Putamen (tissue), 1 donor: ENCODE measurements around the gene DNALI1.
"Not testable (repeated sequence)": the region's sequence is repeated elsewhere in the genome, so short reads cannot be mapped to it uniquely, and the experiment has no call there.

Experiments used
- DNase-seq: peaks from one replicate; pipeline ENCODE4 v3.0.0-alpha.2; 2016; ENCODE audit warnings: low spot score

DNALI1 gene

DNA sequence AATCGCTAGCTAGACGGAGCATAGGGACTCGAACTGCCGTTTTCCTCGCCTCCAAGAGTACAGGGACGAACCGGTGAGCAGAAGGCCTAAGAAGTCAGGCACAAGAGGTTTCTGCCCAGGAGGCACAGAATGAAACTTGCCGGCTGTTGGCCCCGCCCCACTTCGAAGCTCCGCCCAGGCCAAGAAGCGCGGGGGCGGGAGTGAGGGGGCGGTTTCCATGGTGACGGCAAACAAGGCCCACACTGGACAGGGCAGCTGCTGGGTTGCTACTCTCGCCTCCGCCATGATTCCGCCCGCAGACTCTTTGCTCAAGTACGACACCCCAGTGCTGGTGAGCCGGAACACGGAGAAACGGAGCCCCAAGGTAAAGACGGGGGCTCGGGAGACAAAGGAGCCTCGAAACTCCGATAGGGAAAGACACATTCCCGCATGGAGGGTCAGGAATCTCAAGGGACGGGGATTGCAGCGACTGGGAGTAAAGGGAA is at the start of gene DNALI1:
Gene DNALI1, plus strand, starts transcription at position 229 of the 485 bp plus-strand sequence. Its CDS starts 55 bp downstream, at position 284.
- peak; percentile 85 for DNase-seq

DNA sequence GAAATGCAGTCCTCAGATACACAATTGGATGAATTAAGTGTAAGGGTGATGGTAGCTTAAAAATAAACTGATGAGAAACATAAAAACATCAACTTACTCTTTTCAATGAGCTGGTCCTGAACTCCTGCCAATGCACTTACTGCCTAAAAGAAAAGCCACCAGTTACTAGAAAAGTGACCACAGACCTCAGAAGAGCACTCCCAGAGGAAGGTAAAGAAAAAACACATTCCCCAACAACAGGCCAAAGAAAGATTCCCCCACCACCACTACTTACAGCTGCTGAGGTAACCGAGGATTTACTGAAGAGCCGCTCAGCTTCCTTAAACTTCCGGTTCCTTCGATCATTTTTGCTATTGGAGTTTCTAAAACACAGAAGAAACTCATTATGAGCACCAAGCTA is 47.6 kb upstream of the DNALI1 start:
- no peak for DNase-seq

- peak; percentile 21 for DNase-seq
Observed at GRCh38 chr1:37513795-37514349, 42.9 kb upstream of the DNALI1 start.

GRCh38 chr1:37514350-37515184 is 42.2 kb upstream of the DNALI1 start, which contains the start of gene MEAF6:
MEAF6 (minus strand) TSS chr1:37514766; CDS start chr1:37514746, 20 bp downstream.
- DNase-seq = peak; percentile 85

- no peak for DNase-seq
Observed at GRCh38 chr1:37515185-37516034, 41.3 kb upstream of the DNALI1 start.

DNA sequence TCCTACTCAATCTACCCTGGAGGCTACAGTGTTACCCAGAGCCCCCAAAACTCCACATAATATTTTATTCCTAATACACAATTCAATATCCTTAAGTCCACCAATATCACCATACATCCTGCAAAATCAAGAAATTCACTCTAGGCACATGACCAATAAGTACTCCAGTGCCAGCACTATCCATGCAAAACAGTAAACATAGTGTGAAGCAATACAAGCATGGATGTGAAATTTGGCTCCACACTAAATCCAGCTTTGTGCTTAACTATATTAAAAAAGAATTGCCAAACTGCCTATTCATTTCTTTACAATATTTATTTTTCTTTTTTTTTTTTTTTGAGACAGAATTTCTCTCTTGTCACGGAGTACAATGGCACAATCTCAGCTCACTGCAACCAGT is 39.2 kb upstream of the DNALI1 start:
- DNase-seq = no peak

DNA sequence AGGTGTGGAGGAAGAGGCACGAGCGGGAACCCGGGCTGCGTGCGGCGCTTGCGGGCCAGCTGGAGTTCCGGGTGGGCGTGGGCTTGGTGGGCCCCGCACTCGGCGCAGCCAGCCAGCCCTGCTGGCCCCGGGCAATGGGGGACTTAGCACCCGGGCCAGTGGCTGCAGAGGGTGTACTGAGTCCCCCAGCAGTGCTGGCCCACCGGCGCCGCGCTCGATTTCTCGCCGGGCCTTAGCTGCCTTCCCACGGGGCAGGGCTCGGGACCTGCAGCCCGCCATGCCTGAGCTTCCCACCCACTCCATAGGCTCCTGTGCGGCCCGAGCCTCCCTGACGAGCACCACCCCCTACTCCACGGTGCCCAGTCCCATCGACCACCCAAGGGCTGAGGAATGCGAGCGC is 38.5 kb upstream of the DNALI1 start:
- DNase-seq = not testable (repeated sequence)

GRCh38 chr1:37518929-37519328 is 37.8 kb upstream of the DNALI1 start:
- not testable (repeated sequence) for DNase-seq

DNA sequence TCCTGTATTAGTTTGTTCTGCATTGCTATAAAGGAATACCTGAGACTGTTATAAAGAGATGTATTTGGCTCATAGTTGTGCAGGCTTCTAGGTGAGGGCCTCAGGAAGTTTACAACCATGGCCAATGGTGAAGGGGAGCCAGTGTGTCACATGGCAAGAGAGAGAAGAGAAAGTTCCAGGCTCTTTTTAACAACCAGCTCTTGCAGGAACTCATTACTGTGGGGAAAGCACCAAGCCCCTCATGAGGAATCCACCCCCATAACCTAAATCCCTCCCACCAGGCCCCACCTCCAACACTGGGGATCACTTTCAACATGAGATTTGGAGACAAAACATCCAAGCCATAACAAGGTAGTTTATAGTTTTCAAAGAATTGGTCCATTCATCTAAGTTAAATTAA is 37.1 kb upstream of the DNALI1 start:
- DNase-seq = no peak

- DNase-seq = not testable (repeated sequence)
Observed at GRCh38 chr1:37529888-37530287, 26.9 kb upstream of the DNALI1 start.

DNA sequence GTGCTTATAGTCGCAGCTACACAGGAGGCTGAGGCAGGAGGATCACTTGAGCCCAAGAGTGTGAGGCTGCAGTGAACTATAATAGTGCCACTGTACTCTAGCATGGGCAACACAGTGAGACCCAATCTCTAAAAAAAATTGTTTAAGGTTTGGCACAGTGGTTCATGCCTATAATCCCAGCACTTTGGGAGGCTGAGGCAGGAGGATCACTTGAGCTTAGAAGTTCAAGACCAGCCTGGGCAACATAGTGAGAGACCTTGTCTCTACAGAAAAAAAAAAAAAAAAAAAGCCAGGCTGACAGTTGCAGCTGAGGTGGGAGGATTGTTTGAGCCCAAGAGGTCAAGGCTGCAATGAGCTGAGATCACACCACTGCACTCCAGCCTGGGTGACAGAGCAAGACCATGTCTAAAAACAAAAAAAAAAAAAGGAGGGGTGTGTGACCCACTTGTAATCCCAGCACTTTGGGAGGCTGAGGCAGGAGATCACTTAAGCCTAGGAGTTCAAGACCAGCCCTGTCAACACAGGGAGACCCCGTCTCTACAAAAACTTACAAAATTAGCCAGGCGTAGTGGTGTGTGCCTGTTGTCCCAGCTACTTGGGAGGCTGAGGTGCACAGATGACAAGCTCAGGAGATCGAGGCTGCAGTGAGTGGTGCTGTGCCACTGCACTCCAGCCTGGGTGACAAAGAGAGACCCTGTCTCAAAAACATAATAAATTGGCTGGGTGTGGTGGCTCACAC is 24.2 kb upstream of the DNALI1 start:
- not testable (repeated sequence) for DNase-seq

DNA sequence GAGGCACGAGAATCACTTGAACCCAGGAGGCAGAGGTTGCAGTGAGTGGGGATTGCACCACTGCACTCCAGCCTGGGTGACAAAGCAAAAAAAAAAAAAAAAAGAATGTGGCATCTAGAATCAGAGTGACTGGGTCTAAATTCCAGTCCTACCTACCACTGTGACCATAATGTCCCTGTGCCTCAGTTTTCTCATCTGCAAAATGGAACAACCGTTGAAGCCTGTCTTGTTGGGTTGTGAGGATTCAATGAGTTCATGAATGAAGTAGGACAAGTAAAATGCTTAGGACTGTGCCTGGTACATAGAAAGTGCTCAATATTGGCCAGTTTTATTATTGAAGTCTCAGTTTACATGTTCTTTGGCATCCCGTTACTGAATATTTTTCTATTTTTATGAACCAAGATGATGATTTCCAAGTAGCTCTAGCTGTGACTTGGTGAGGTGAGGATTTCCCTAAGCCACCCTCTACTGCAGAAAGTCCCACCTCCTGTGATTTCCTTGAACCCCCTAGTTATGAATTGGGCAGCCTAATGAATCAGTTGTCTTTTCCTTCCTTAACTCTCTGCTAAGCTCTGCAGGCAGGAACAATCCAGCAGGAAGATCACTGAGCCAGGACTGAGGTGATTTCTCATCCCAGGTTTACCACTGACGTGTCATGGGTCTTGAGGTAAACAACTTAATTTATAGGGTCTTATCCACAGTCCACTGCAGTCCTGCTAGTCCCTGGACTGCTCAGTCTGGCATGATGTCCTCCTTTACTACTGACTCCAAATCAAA is 23.2 kb upstream of the DNALI1 start:
- no peak for DNase-seq

- DNase-seq = no peak
Observed at GRCh38 chr1:37537378-37537777, 19.4 kb upstream of the DNALI1 start.

- DNase-seq = not testable (repeated sequence)
Observed at GRCh38 chr1:37539154-37539553, 17.6 kb upstream of the DNALI1 start.

GRCh38 chr1:37540036-37540785 is 16.5 kb upstream of the DNALI1 start:
- no peak for DNase-seq

DNA sequence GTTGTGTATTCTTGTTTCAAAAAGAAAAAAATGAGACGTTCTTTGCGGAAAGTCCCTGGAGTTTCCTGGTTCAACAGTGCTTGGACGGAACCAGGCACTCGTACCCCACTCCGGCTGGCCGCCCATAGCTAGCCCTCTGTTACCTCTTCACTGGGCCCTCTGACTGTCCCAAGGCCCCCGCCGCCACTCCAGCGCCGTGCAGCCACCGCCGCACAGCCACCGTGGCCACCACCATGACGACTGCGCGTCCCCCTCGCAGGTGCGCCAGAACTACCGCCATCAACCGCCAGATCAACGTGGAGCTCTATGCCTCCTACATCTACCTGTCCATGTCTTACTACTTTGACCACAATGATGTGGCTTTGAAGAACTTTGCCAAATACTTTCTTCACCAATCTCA is 12.2 kb upstream of the DNALI1 start:
- DNase-seq = no peak

- no peak for DNase-seq
Observed at GRCh38 chr1:37545019-37545418, 11.7 kb upstream of the DNALI1 start.

- DNase-seq = no peak
Observed at GRCh38 chr1:37549341-37549740, 7.4 kb upstream of the DNALI1 start.

GRCh38 chr1:37553598-37553926 is 3.2 kb upstream of the DNALI1 start:
- DNase-seq = no peak
